Activated CD4-positive, alpha-beta T cell treated with anti-CD3 and anti-CD28 coated beads for 36 hours (primary cell): ENCODE data around the gene PRR20A. TPM values are rescaled to one million over a fixed set of nuclear protein-coding genes. Genes with fewer than 3 reads are reported as not detected.
"Not testable (repeated sequence)": the region's sequence is repeated elsewhere in the genome, so short reads cannot be mapped to it uniquely, and the experiment has no call there.

ENCODE experiments used
- ATAC-seq: fragments of 200-7000 bp; cut with Tn5 transposase; one replicate; pipeline ENCODE4 v1.10.0; 2021; ENCODE audit warnings: mild to moderate bottlenecking, moderate library complexity
- CTCF ChIA-PET: fragments of 350-600 bp; sonication (Branson Sonifier 250); formaldehyde crosslinking; loops from one replicate; lab custom pipeline; 2021; ENCODE audit warnings: antibody characterized with exemption; lab: Charles Lee
- POLR2A ChIA-PET: fragments of 350-600 bp; sonication (Branson Sonifier 250); formaldehyde crosslinking; loops from one replicate; lab custom pipeline; 2021; ENCODE audit warnings: antibody characterized with exemption, inconsistent platforms; lab: Charles Lee
- DNase-seq: peaks from one replicate; pipeline ENCODE4 v3.0.0-alpha.2; 2020
- H3K27ac Mint-ChIP-seq: one replicate; pipeline ENCODE4 v1.8.0; 2021; ENCODE audit warnings: mixed read lengths
- H3K27me3 Mint-ChIP-seq: one replicate; pipeline ENCODE4 v1.8.0; 2021; ENCODE audit warnings: mixed read lengths
- H3K36me3 Mint-ChIP-seq: one replicate; pipeline ENCODE4 v1.8.0; 2021; ENCODE audit warnings: low read depth, mixed read lengths
- H3K4me1 Mint-ChIP-seq: one replicate; pipeline ENCODE4 v1.8.0; 2021; ENCODE audit warnings: mixed read lengths
- H3K4me3 Mint-ChIP-seq: one replicate; pipeline ENCODE4 v1.8.0; 2021; ENCODE audit warnings: mild to moderate bottlenecking, moderate library complexity, mixed read lengths
- H3K9me3 Mint-ChIP-seq: one replicate; pipeline ENCODE4 v1.8.0; 2021; ENCODE audit warnings: low read depth, mixed read lengths
- intact Hi-C, 2 experiments: fragments of 100-400 bp; cut with DNase I in 1 of 2; cut with micrococcal nuclease in 1 of 2; formaldehyde crosslinking; loops; one replicate each; pipeline versions ENCODE4 v1.14.2 to v1.15.1; 2022 to 2024; cut with DNase I, micrococcal nuclease
- total RNA-seq, 2 experiments: library from RNA; stranded (reverse); gene quantifications; one replicate each; pipeline ENCODE4 v1.2.3, GENCODE V29; 2021

The PRR20A gene
- not detected for total RNA-seq

- DNase-seq, intact Hi-C loops, H3K4me3 Mint-ChIP-seq, POLR2A ChIA-PET, H3K9me3 Mint-ChIP-seq, H3K27me3 Mint-ChIP-seq, H3K4me1 Mint-ChIP-seq, H3K36me3 Mint-ChIP-seq, ATAC-seq, H3K27ac Mint-ChIP-seq, CTCF ChIA-PET: not testable (repeated sequence)
These were observed at the start of gene PRR20A for GRCh38 chr13:57140235-57140968. TSS of gene PRR20A (plus strand) at chr13:57140918. CDS start at chr13:57141305, 387 bp downstream.

GRCh38 chr13:57114945-57115344, 25.8 kb upstream of the PRR20A start:
- H3K4me3 Mint-ChIP-seq: no peak overlapping the region
- CTCF ChIA-PET: no interaction called here
- no peak overlapping the region for H3K27ac Mint-ChIP-seq
- H3K27me3 Mint-ChIP-seq: no peaks in the 10 kb centered on the region
- H3K4me1 Mint-ChIP-seq: no peaks in the 10 kb centered on the region
- H3K9me3 Mint-ChIP-seq: peaks cover 27% of the 10 kb centered on the region
- DNase-seq (no peak), ATAC-seq (no peak)
- intact Hi-C loops: no loop called here
- H3K36me3 Mint-ChIP-seq: no peaks in the 10 kb centered on the region
- POLR2A ChIA-PET: no interaction called here

DNA sequence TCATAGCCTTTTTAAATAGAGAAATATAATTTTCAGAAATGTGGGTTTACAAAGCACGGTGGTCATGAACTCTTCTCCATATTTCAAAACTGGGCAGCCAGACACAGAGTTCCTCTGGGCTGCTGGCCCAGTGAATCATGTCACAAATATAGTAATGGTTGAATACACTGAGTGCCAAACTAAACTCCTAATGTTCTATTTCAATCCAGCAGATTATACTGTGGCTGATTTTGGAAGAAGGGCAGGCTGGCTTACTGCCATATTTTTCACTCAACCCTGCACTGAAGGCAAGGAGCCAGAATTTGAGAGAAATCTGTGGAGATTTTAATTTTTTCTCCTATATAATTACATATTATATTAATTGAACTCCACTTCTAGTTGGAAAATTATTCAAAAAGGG, 17.0 kb upstream of the PRR20A start:
- POLR2A ChIA-PET: no interaction called here
- intact Hi-C loops: no loop called here
- CTCF ChIA-PET: no interaction called here
- Mint-ChIP-seq H3K27ac (no peak overlapping the region), H3K36me3 (no peaks in the 10 kb centered on the region), H3K27me3 (no peaks in the 10 kb centered on the region), H3K4me3 (no peak overlapping the region), H3K9me3 (peaks cover 3% of the 10 kb centered on the region), H3K4me1 (no peaks in the 10 kb centered on the region)
- ATAC-seq: no peak
- no peak for DNase-seq

- ATAC-seq (no peak), DNase-seq (no peak)
- ChIA-PET CTCF (interaction anchor here (0.7 kb wide), 1 partner anchor 496 kb away, joined by 3 read pairs; no protein-coding TSS in a partner anchor), POLR2A (no interaction called here)
- no peak overlapping the region for H3K27ac Mint-ChIP-seq
- intact Hi-C loops: no loop called here
- H3K9me3 Mint-ChIP-seq: peaks cover 8% of the 10 kb centered on the region
- H3K27me3 Mint-ChIP-seq: no peaks in the 10 kb centered on the region
- no peak overlapping the region for H3K4me3 Mint-ChIP-seq
- H3K4me1 Mint-ChIP-seq: no peaks in the 10 kb centered on the region
- no peaks in the 10 kb centered on the region for H3K36me3 Mint-ChIP-seq
These were observed 11.8 kb upstream of the PRR20A start for GRCh38 chr13:57128909-57129308.

- Mint-ChIP-seq H3K9me3 (peaks cover 10% of the 10 kb centered on the region), H3K4me1 (no peaks in the 10 kb centered on the region), H3K27ac (no peak overlapping the region), H3K27me3 (no peaks in the 10 kb centered on the region), H3K4me3 (no peak overlapping the region), H3K36me3 (no peaks in the 10 kb centered on the region)
- DNase-seq: no peak
- intact Hi-C loops: no loop called here
- POLR2A ChIA-PET: no interaction called here
- ATAC-seq: no peak
- CTCF ChIA-PET: no interaction called here
These were observed 4.6 kb upstream of the PRR20A start for GRCh38 chr13:57136093-57136492.

GRCh38 chr13:57137585-57137984, 3.1 kb upstream of the PRR20A start:
- intact Hi-C loops: no loop called here
- ChIA-PET POLR2A (no interaction called here), CTCF (no interaction called here)
- no peak for ATAC-seq
- Mint-ChIP-seq H3K36me3 (no peaks in the 10 kb centered on the region), H3K27me3 (no peaks in the 10 kb centered on the region), H3K4me1 (no peaks in the 10 kb centered on the region), H3K9me3 (peaks cover 8% of the 10 kb centered on the region), H3K4me3 (no peak overlapping the region), H3K27ac (no peak overlapping the region)
- DNase-seq: no peak

DNA sequence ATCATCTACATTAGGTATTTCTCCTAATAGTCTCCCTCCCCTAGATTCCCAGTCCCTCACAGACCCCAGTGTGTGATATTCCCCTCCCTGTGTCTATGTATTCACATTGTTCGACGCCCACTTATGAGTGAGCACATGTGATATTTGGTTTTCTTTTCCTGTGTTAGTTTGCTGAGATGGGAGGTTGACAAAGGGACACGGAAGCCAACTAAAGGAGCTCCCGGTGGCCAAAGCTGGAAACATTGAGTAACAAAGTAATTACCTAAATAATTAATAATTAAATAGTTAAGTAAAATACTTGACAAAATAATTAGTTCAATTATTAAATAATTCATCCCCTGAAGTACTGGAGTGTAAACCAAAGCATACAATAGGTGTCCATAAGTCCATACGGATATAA, 1.7 kb upstream of the PRR20A start:
- peaks cover 4% of the 10 kb centered on the region for H3K9me3 Mint-ChIP-seq
- no peaks in the 10 kb centered on the region for H3K4me1 Mint-ChIP-seq
- DNase-seq: no peak
- no peak overlapping the region for H3K27ac Mint-ChIP-seq
- intact Hi-C loops: no loop called here
- POLR2A ChIA-PET: no interaction called here
- H3K4me3 Mint-ChIP-seq: no peak overlapping the region
- CTCF ChIA-PET: no interaction called here
- H3K27me3 Mint-ChIP-seq: no peaks in the 10 kb centered on the region
- H3K36me3 Mint-ChIP-seq: no peaks in the 10 kb centered on the region
- no peak for ATAC-seq

DNA sequence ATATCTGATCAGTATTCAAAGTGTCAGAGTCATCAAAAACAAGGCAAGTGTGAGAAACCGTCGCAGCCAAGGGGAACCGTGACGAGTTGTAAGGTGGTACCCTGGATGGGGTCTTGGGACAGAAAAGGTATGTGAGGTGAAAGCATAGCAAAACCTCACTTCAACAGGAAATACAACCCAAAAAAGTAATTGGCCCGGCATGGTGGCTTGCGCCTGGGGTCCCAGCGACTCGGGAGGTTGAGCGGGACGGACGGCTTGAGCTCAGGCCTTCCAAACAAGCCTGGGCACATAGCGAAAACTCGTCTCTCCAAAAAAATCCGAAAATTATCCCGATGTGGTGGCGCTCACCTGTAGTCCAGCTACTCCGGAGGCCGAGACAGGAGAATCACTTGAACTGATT, 937 bp upstream of the PRR20A start:
- H3K9me3 Mint-ChIP-seq, H3K4me3 Mint-ChIP-seq, ATAC-seq, H3K27ac Mint-ChIP-seq, H3K36me3 Mint-ChIP-seq, H3K4me1 Mint-ChIP-seq, intact Hi-C loops, DNase-seq, CTCF ChIA-PET, H3K27me3 Mint-ChIP-seq, POLR2A ChIA-PET: not testable (repeated sequence)

DNA sequence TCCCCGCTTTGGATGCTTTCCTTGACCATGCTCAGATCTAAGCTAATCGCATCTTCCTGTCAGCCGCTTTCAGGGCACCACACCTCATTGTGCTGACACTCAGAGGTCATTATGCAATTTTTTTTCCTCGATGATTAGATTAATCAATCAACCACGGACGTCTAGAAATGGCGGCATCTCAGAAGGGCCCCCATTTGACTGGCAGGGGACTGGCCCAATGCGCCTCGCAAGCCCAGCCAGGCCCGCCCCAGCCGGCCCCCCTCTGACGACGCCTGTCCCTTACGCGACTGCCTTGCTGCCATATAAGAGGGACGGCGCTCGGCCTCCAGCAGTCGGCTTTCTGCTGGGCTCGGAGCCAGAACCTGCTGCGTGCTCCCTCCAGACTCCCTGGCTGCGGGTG, 6.5 kb downstream of the PRR20A start, which contains the start of gene PRR20B:
TSS of gene PRR20B (plus strand) at position 301 of the 400 bp plus-strand sequence. CDS start 387 bp downstream, outside the sequence.
- H3K4me3 Mint-ChIP-seq, H3K27me3 Mint-ChIP-seq, DNase-seq, H3K9me3 Mint-ChIP-seq, POLR2A ChIA-PET, H3K4me1 Mint-ChIP-seq, H3K27ac Mint-ChIP-seq, intact Hi-C loops, CTCF ChIA-PET, ATAC-seq, H3K36me3 Mint-ChIP-seq: not testable (repeated sequence)

DNA sequence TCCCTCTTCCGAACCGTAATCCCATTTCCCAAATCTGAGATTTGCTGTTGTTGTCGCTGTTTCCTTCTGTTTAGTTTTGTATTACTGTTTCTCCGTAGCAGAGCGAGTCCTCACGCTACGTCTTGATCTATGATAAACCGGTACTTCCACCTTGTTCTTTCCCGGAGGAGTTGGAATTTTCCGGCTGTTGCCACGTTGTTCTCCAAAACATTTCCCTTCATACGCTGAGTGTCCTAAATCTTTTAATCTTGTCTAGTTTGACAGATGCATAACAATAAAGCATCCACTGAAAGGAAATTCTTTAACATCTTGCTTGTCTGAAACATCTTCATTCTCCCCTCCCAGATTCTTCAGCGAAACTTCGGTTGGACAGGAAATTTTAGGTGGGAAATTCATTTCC, 7.4 kb downstream of the PRR20A start:
- H3K4me3 Mint-ChIP-seq, ATAC-seq, H3K9me3 Mint-ChIP-seq: not testable (repeated sequence)

DNA sequence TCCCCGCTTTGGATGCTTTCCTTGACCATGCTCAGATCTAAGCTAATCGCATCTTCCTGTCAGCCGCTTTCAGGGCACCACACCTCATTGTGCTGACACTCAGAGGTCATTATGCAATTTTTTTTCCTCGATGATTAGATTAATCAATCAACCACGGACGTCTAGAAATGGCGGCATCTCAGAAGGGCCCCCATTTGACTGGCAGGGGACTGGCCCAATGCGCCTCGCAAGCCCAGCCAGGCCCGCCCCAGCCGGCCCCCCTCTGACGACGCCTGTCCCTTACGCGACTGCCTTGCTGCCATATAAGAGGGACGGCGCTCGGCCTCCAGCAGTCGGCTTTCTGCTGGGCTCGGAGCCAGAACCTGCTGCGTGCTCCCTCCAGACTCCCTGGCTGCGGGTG, 13.0 kb downstream of the PRR20A start, which contains the start of gene PRR20C:
TSS of gene PRR20C (plus strand) at position 301 of the 400 bp plus-strand sequence. CDS start 387 bp downstream, outside the sequence.
- intact Hi-C loops, H3K36me3 Mint-ChIP-seq, H3K27me3 Mint-ChIP-seq, DNase-seq, ATAC-seq, H3K4me1 Mint-ChIP-seq, H3K9me3 Mint-ChIP-seq, CTCF ChIA-PET, H3K4me3 Mint-ChIP-seq, H3K27ac Mint-ChIP-seq, POLR2A ChIA-PET: not testable (repeated sequence)

More for the DNA sequence above, 7.4 kb downstream of the PRR20A start:
- POLR2A ChIA-PET, H3K27ac Mint-ChIP-seq, CTCF ChIA-PET, H3K27me3 Mint-ChIP-seq, H3K36me3 Mint-ChIP-seq, H3K4me1 Mint-ChIP-seq, intact Hi-C loops, DNase-seq: not testable (repeated sequence)

- ATAC-seq, intact Hi-C loops, CTCF ChIA-PET, H3K4me3 Mint-ChIP-seq, H3K27me3 Mint-ChIP-seq, H3K4me1 Mint-ChIP-seq, H3K9me3 Mint-ChIP-seq, DNase-seq, H3K36me3 Mint-ChIP-seq, H3K27ac Mint-ChIP-seq, POLR2A ChIA-PET: not testable (repeated sequence)
These were observed 19.6 kb downstream of the PRR20A start, which contains the start of gene PRR20D for GRCh38 chr13:57160332-57160731. TSS of gene PRR20D (plus strand) at chr13:57160632. CDS start at chr13:57161019, 387 bp downstream.
